ENCODE results near the gene ZNF766. TPM values are rescaled to one million over a fixed set of nuclear protein-coding genes. Genes with fewer than 3 reads are reported as not detected.

Gene ZNF766
- total and polyA plus RNA-seq, 2 of the 8 experiments (the other 6 are each of a cell fraction or from before 2014, with no cell fraction given) = 8.3 to 31.9 TPM

GRCh38 chr19:52237771-52238400 lies 31.5 kb upstream of the ZNF766 start:
- peak; percentile 89 for FAIRE-seq
- no peak overlapping the region for H2BK20ac ChIP-seq (ENCODE audit: low read length)

More at GRCh38 chr19:52237771-52238400, 31.5 kb upstream of the ZNF766 start:
- POLR2A ChIA-PET (ENCODE audit: partially characterized antibody) = interaction anchor here (1.1 to 3.5 kb wide), 2 partner anchors 9 to 49 kb away, joined by 4 to 9 read pairs; partner anchors contain the start of gene PPP2R1A
- Histone ChIP-seq H4K8ac (ENCODE audit: extremely low read depth, insufficient read depth, low read length) (no peak overlapping the region), H3K14ac (ENCODE audit: insufficient read length) (no peak overlapping the region), H3K18ac (ENCODE audit: extremely low read depth, low read length) (no peak overlapping the region), H3K27ac (ENCODE audit: low read depth, low read length) (no peak overlapping the region), H3K23me2 (ENCODE audit: low read depth, low read length) (no peaks in the 10 kb centered on the region), H3K4me3 (ENCODE audit: extremely low read depth in 1 of 4, insufficient read depth in 2 of 4, low read depth in 3 of 4, low read length in 4 of 4) (no peak overlapping the region), H3K4me1 (replicated peaks in 1 of 4; ENCODE audit: control insufficient read depth in 3 of 4, insufficient read depth in 4 of 4, low read length in 3 of 4) (no peaks in the 10 kb centered on the region), H3K9me3 (ENCODE audit: insufficient read depth in 2 of 2, low read depth in 1 of 2, low read length in 1 of 2) (no peaks in the 10 kb centered on the region), H3K23ac (ENCODE audit: insufficient read length) (no peak overlapping the region), H3K27me3 (replicated peaks in 1 of 4; ENCODE audit: control insufficient read depth in 3 of 4, extremely low read depth in 1 of 4, insufficient read depth in 3 of 4, low read length in 3 of 4) (no peaks in the 10 kb centered on the region), H3K9ac (replicated peaks in 1 of 4; ENCODE audit: extremely low read depth in 1 of 4, low read depth in 3 of 4, low read length in 3 of 4) (no peak overlapping the region), H3K56ac (replicated peaks; ENCODE audit: insufficient read length, low read depth, low read length) (no peak overlapping the region), H3K4ac (replicated peaks; ENCODE audit: insufficient read length, low read depth, low read length) (no peak overlapping the region), H4K20me1 (replicated peaks in 1 of 2; ENCODE audit: control insufficient read depth in 1 of 2, insufficient read depth in 2 of 2, low read length in 2 of 2) (no peaks in the 10 kb centered on the region), H3K4me2 (ENCODE audit: insufficient read depth in 1 of 2, low read depth in 2 of 2, low read length in 2 of 2) (no peak overlapping the region), H2BK120ac (replicated peaks; ENCODE audit: low read depth, low read length) (no peak overlapping the region), H2BK15ac (ENCODE audit: low read length) (no peak overlapping the region), H4K5ac (ENCODE audit: insufficient read length, low read depth, low read length) (no peak overlapping the region), H2AK5ac (ENCODE audit: low read depth, low read length) (no peak overlapping the region), H4K91ac (replicated peaks; ENCODE audit: insufficient read length, low read length) (no peak overlapping the region), H3K36me3 (ENCODE audit: control insufficient read depth in 2 of 4, insufficient read depth in 4 of 4, low read length in 3 of 4) (no peaks in the 10 kb centered on the region), H2BK5ac (ENCODE audit: low read depth, low read length) (no peak overlapping the region), H3K79me2 (ENCODE audit: control insufficient read depth in 1 of 2, insufficient read depth in 2 of 2, low read length in 2 of 2) (no peaks in the 10 kb centered on the region), H2AFZ (ENCODE audit: low read length) (no peak overlapping the region), H3K79me1 (ENCODE audit: low read depth, low read length) (no peaks in the 10 kb centered on the region; the same call in 1 of the 2 replicates), H2BK12ac (ENCODE audit: low read depth, low read length) (no peak overlapping the region)
- TF ChIP-seq CTCF (IDR thresholded peaks at IDR 0.05; ENCODE audit: control extremely low read depth in 1 of 3, insufficient read depth in 1 of 3, low read depth in 1 of 3, low read length in 3 of 3) = peak; percentile 71 to 89 (median 74)
- no peak for TF ChIP-seq CHD1 (IDR thresholded peaks at IDR 0.05; ENCODE audit: low read depth, low read length)
- peak; percentile 81 to 85 for TF ChIP-seq RAD21 (IDR thresholded peaks at IDR 0.05 in 1 of 2, conservative IDR thresholded peaks at IDR 0.05 in 1 of 2; ENCODE audit: low read depth in 2 of 2, low read length in 2 of 2)
- CTCF ChIA-PET (ENCODE audit: partially characterized antibody) = interaction anchor here (0.6 to 1.8 kb wide), 19 partner anchors 8 to 342 kb away, joined by 3 to 16 read pairs (median 4); partner anchors contain the start of genes PPP2R1A and ZNF616
- peak in 1 of 2 experiments; percentile 67 for DNase-seq (ENCODE audit: low read depth in 1 of 2, low spot score in 2 of 2)
- 21% methylated on average over 8 of the region's 8 CpGs; no CpG with 5 or more reads in 1 of the 2 experiments for WGBS, 2 experiments (ENCODE audit: extremely low coverage in 1 of 2, insufficient coverage in 1 of 2, insufficient read length in 1 of 2, insufficient replicate concordance in 2 of 2, low coverage in 1 of 2, low lambda C conversion rate in 2 of 2, missing lambda C conversion rate in 1 of 2)

Measured in H1 (cell line).